HFFc6 (cell line): ENCODE data around the gene CTSK. TPM values are rescaled to one million over a fixed set of nuclear protein-coding genes. Genes with fewer than 3 reads are reported as not detected.

Experiments
- DNase-seq: peaks from one replicate; pipeline ENCODE4 v3.0.0-alpha.2; 2018
- H3K27ac Mint-ChIP-seq: 2 replicates; pipeline ENCODE4 v1.8.0; 2020; ENCODE audit warnings: mild to moderate bottlenecking, mixed read lengths
- H3K27me3 Mint-ChIP-seq: 2 replicates; pipeline ENCODE4 v1.8.0; 2021; ENCODE audit warnings: mild to moderate bottlenecking, moderate library complexity, mixed read lengths; ENCODE audit not compliant: insufficient read depth
- H3K36me3 Mint-ChIP-seq: 2 replicates; pipeline ENCODE4 v1.8.0; 2021; ENCODE audit warnings: low read depth, mixed read lengths
- H3K4me1 Mint-ChIP-seq: 2 replicates; pipeline ENCODE4 v1.8.0; 2020; ENCODE audit warnings: low read depth, mixed read lengths
- H3K4me3 Mint-ChIP-seq: 2 replicates; pipeline ENCODE4 v1.8.0; 2020; ENCODE audit warnings: mild to moderate bottlenecking, moderate library complexity, mixed read lengths
- H3K9me3 Mint-ChIP-seq: 2 replicates; pipeline ENCODE4 v1.8.0; 2020; ENCODE audit warnings: mild to moderate bottlenecking, mixed read lengths
- CTCF ChIP-seq: fragments of 200-600 bp; sonication (generic); IDR thresholded peaks from 2 replicates; pipeline ENCODE4 v1.5.0; 2021; ENCODE audit warnings: antibody characterized with exemption, mild to moderate bottlenecking
- total RNA-seq, 6 experiments: library from RNA; stranded (reverse); fragmentation: NEBNext Ultra II Directional; extraction: Animal tissue kit (Norgen Biotek cat#: 25700); gene quantifications; 2 replicates in 1 of 6; 3 replicates in 5 of 6; pipeline ENCODE4 v1.2.3, GENCODE V29; 2021

The CTSK gene
- total RNA-seq, 6 experiments from 2014 or later = 8.5 to 104 (median 101) TPM

GRCh38 chr1:150791585-150791984 lies 16.5 kb downstream of the CTSK start:
- H3K4me3 Mint-ChIP-seq = no peak overlapping the region
- TF ChIP-seq CTCF = no peak

GRCh38 chr1:150789396-150789795 lies 18.7 kb downstream of the CTSK start:
- peaks cover 5% of the 10 kb centered on the region; the same call in 1 of the 2 replicates for H3K4me1 Mint-ChIP-seq
- H3K36me3 Mint-ChIP-seq = no peaks in the 10 kb centered on the region
- no peak overlapping the region for H3K27ac Mint-ChIP-seq
- H3K4me3 Mint-ChIP-seq = no peak overlapping the region
- no peaks in the 10 kb centered on the region for H3K9me3 Mint-ChIP-seq
- TF ChIP-seq CTCF = no peak
- no peaks in the 10 kb centered on the region for H3K27me3 Mint-ChIP-seq
- DNase-seq = no peak

More at GRCh38 chr1:150791585-150791984, 16.5 kb downstream of the CTSK start:
- DNase-seq = no peak
- H3K9me3 Mint-ChIP-seq = no peaks in the 10 kb centered on the region
- H3K4me1 Mint-ChIP-seq = peaks cover 5% of the 10 kb centered on the region; the same call in 1 of the 2 replicates
- peaks cover 15% of the 10 kb centered on the region for H3K36me3 Mint-ChIP-seq
- H3K27ac Mint-ChIP-seq = no peak overlapping the region
- H3K27me3 Mint-ChIP-seq = no peaks in the 10 kb centered on the region

GRCh38 chr1:150788946-150789345 lies 19.1 kb downstream of the CTSK start:
- no peak overlapping the region for H3K4me3 Mint-ChIP-seq
- peaks cover 5% of the 10 kb centered on the region; the same call in 1 of the 2 replicates for H3K4me1 Mint-ChIP-seq
- H3K9me3 Mint-ChIP-seq = no peaks in the 10 kb centered on the region
- no peaks in the 10 kb centered on the region for H3K27me3 Mint-ChIP-seq
- no peaks in the 10 kb centered on the region for H3K36me3 Mint-ChIP-seq
- DNase-seq = no peak
- H3K27ac Mint-ChIP-seq = no peak overlapping the region
- no peak for TF ChIP-seq CTCF

GRCh38 chr1:150787455-150787854 lies 20.6 kb downstream of the CTSK start:
- Mint-ChIP-seq H3K27ac (no peak overlapping the region), H3K9me3 (no peaks in the 10 kb centered on the region), H3K36me3 (no peaks in the 10 kb centered on the region), H3K4me1 (peaks cover 5% of the 10 kb centered on the region; the same call in 1 of the 2 replicates), H3K4me3 (no peak overlapping the region), H3K27me3 (no peaks in the 10 kb centered on the region)
- no peak for TF ChIP-seq CTCF
- no peak for DNase-seq

- H3K4me1 Mint-ChIP-seq = no peaks in the 10 kb centered on the region
- H3K36me3 Mint-ChIP-seq = peaks cover 5% of the 10 kb centered on the region; the same call in 1 of the 2 replicates
- H3K27me3 Mint-ChIP-seq = no peaks in the 10 kb centered on the region
- no peak for TF ChIP-seq CTCF
- peaks cover 5% of the 10 kb centered on the region; the same call in 1 of the 2 replicates for H3K9me3 Mint-ChIP-seq
- no peak overlapping the region for H3K4me3 Mint-ChIP-seq
- DNase-seq = no peak
- H3K27ac Mint-ChIP-seq = no peak overlapping the region
Observed at GRCh38 chr1:150780510-150780909, 27.6 kb downstream of the CTSK start.

- Mint-ChIP-seq H3K36me3 (peaks cover 5% of the 10 kb centered on the region; the same call in 1 of the 2 replicates), H3K27me3 (no peaks in the 10 kb centered on the region), H3K27ac (no peak overlapping the region), H3K9me3 (peaks cover 5% of the 10 kb centered on the region; the same call in 1 of the 2 replicates), H3K4me1 (no peaks in the 10 kb centered on the region), H3K4me3 (no peak overlapping the region)
- no peak for TF ChIP-seq CTCF
- no peak for DNase-seq
Observed at GRCh38 chr1:150778409-150778808, 29.7 kb downstream of the CTSK start.
